ENCODE data around the gene BAIAP2L2.

DNA sequence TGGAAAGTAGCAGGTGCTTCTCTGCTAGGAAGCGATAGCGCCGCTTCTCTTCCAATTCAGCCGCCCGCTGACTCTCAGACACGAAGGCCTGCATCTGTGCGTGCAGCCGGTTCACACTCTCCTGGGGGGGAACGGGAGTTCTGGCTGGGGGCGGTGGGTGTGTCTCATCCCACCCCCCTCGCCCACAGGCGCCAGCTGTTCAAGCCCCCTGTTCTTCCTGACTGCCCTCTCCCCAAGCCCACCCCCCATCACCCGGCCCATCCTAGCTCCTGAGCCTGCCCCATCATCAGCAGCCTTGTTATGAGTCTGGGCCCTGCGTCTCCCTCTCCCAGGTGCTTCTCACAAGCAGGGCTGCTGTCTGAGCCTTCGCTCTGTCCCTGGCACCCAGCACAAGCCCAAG lies 13.4 kb downstream of the BAIAP2L2 start:
- TF ChIP-seq, protein P1, sequence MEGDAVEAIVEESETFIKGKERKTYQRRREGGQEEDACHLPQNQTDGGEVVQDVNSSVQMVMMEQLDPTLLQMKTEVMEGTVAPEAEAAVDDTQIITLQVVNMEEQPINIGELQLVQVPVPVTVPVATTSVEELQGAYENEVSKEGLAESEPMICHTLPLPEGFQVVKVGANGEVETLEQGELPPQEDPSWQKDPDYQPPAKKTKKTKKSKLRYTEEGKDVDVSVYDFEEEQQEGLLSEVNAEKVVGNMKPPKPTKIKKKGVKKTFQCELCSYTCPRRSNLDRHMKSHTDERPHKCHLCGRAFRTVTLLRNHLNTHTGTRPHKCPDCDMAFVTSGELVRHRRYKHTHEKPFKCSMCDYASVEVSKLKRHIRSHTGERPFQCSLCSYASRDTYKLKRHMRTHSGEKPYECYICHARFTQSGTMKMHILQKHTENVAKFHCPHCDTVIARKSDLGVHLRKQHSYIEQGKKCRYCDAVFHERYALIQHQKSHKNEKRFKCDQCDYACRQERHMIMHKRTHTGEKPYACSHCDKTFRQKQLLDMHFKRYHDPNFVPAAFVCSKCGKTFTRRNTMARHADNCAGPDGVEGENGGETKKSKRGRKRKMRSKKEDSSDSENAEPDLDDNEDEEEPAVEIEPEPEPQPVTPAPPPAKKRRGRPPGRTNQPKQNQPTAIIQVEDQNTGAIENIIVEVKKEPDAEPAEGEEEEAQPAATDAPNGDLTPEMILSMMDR (IDR thresholded peaks at IDR 0.05), result no peak
- TF ChIP-seq POLR2A (IDR thresholded peaks at IDR 0.05), result no peak

Measured in body of pancreas (tissue), 4 donors.